ENCODE results near the gene ZSCAN9.

The ZSCAN9 gene

DNA sequence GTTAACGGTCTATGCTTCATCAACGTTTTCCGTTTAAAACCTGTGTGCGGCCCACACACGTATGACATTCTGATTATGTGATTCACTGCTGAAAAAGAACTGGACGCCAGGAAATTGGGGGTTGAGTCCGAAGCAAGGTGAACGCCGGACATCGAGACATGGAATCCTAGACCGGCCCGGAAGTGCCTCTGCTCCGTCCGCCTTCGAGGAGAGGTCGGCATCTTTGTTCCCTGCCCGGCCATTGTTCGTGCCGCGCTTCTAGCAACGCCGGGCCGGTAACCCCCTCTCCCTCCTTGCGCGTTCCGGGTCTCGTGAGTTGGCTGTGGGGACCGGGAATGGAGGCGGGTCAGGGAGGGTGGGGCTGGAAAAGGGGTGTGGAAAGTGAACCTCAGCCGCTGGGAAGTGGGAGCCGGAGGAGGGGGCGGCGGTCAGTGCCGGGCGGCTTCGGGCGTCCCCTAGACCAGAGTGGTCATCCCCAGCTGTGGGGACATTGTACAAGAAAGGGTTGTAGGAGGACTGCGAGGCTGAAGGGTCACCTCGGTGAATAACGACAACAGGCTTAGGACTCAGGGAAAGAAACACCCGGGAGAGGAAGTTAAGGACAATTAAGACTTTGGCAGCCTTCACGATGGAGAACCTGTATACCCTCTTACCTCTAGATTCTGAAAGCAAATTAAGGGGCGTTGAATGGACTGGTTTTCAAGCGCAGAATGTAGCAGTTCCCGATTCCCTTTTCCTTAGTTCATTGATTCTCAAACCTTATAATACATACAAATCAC lies at the start of gene ZSCAN9:
TSS of gene ZSCAN9 (plus strand) at position 220 of the 779 bp plus-strand sequence. CDS start 1,810 bp downstream, outside the sequence.
- H3K27me3 Mint-ChIP-seq = peaks cover 45% of the 10 kb centered on the region
- H3K9me3 Mint-ChIP-seq = no peaks in the 10 kb centered on the region
- peaks cover 11% of the 10 kb centered on the region for H3K4me1 Mint-ChIP-seq
- peak; percentile 84 for ATAC-seq (replicated peaks; ENCODE audit: extremely low read depth, poor library complexity, severe bottlenecking)
- peak within 1 kb of the TSS; percentile 42 for H3K27ac Mint-ChIP-seq (ENCODE audit: low read depth)
- peak in 1 of 2 donors; percentile 25 for DNase-seq (ENCODE audit: low spot score in 2 of 2)
- peak within 1 kb of the TSS; percentile 74 for H3K4me3 Mint-ChIP-seq
- peaks cover 3% of the 10 kb centered on the region for H3K36me3 Mint-ChIP-seq (ENCODE audit: insufficient read depth)

- H3K4me1 Mint-ChIP-seq = no peaks in the 10 kb centered on the region
- no peak overlapping the region for H3K4me3 Mint-ChIP-seq
- peaks cover 81% of the 10 kb centered on the region for H3K27me3 Mint-ChIP-seq
- DNase-seq (ENCODE audit: low spot score in 2 of 2) (no peak), ATAC-seq (replicated peaks; ENCODE audit: extremely low read depth, poor library complexity, severe bottlenecking) (no peak)
- H3K36me3 Mint-ChIP-seq (ENCODE audit: insufficient read depth) = no peaks in the 10 kb centered on the region
- no peaks in the 10 kb centered on the region for H3K9me3 Mint-ChIP-seq
- no peak overlapping the region for H3K27ac Mint-ChIP-seq (ENCODE audit: low read depth)
Observed at GRCh38 chr6:28176373-28176772, 48.7 kb upstream of the ZSCAN9 start.

DNA sequence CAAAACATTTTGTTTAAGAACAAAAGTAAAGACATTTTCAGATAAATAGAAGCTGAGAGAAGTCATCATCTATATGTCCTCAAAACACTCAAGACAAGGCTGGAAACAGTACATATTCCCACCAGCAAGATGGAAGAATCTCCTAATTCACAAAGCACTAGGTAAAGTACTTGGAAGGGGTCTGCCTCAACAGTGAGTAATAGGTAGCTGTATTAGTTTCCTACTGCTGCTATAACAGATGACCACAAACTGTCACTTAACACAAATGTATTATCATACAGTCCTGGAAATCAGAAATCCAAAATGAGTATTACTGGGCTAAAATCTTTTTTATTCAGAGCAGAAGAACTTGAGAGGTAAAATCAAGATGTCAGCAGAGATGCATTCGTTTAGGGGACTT lies 42.8 kb upstream of the ZSCAN9 start:
- no peak for DNase-seq (ENCODE audit: low spot score in 2 of 2)
- Mint-ChIP-seq H3K27me3 (peaks cover 38% of the 10 kb centered on the region), H3K4me1 (no peaks in the 10 kb centered on the region), H3K36me3 (ENCODE audit: insufficient read depth) (no peaks in the 10 kb centered on the region), H3K27ac (ENCODE audit: low read depth) (no peak overlapping the region), H3K4me3 (no peak overlapping the region), H3K9me3 (no peaks in the 10 kb centered on the region)
- no peak for ATAC-seq (replicated peaks; ENCODE audit: extremely low read depth, poor library complexity, severe bottlenecking)

DNA sequence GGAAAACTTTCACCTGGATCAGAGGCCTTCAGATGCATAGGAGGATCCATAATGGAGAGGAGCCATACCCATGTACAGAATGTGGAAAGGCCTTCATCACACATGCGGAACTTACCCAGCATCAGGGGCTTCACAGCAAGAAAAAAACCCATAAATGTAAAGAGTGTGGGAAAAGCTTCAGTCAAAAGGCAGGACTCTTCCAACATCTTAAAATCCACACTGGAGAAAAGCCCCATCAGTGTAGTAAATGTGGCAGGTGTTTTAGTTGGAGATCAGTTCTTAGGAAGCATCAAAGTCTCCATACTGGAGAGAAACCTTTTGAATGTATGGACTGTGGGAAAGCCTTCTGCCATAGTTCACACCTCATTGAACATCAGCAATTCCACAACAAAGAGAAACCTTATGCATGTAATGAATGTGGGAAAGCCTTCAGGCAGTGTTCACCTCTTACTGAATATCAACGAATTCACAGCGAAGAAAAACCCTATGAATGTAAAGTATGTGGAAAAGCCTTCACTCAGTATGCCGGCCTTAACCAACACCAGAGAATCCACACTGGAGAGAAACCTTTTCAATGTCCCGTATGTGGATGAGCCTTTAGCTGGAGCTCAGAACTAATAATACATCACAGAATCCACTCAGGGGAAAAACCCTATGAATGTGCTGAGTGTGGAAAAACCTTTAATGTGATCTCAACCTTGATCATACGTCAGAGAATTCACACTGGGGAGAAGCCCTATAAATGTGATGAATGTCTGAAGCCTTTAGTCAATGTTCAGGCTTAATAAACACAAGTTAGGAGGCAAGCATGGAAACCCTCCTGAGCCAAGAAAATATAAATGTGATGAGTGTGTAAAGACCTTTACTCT lies 36.7 kb upstream of the ZSCAN9 start:
- no peak overlapping the region for H3K4me3 Mint-ChIP-seq
- H3K36me3 Mint-ChIP-seq (ENCODE audit: insufficient read depth) = no peaks in the 10 kb centered on the region
- H3K9me3 Mint-ChIP-seq = peaks cover 18% of the 10 kb centered on the region
- no peak overlapping the region for H3K27ac Mint-ChIP-seq (ENCODE audit: low read depth)
- no peaks in the 10 kb centered on the region for H3K4me1 Mint-ChIP-seq
- DNase-seq (ENCODE audit: low spot score in 2 of 2) = no peak
- ATAC-seq (replicated peaks; ENCODE audit: extremely low read depth, poor library complexity, severe bottlenecking) = no peak
- H3K27me3 Mint-ChIP-seq = peaks cover 5% of the 10 kb centered on the region

- no peak for DNase-seq (ENCODE audit: low spot score in 2 of 2)
- peaks cover 66% of the 10 kb centered on the region for H3K27me3 Mint-ChIP-seq
- no peak for ATAC-seq (replicated peaks; ENCODE audit: extremely low read depth, poor library complexity, severe bottlenecking)
- H3K36me3 Mint-ChIP-seq (ENCODE audit: insufficient read depth) = no peaks in the 10 kb centered on the region
- H3K9me3 Mint-ChIP-seq = peaks cover 7% of the 10 kb centered on the region
- H3K27ac Mint-ChIP-seq (ENCODE audit: low read depth) = no peak overlapping the region
- no peaks in the 10 kb centered on the region for H3K4me1 Mint-ChIP-seq
- no peak overlapping the region for H3K4me3 Mint-ChIP-seq
Observed at GRCh38 chr6:28200020-28200419, 25.1 kb upstream of the ZSCAN9 start.

- H3K27me3 Mint-ChIP-seq = peaks cover 66% of the 10 kb centered on the region
- H3K4me3 Mint-ChIP-seq = no peak overlapping the region
- DNase-seq (ENCODE audit: low spot score in 2 of 2) (no peak), ATAC-seq (replicated peaks; ENCODE audit: extremely low read depth, poor library complexity, severe bottlenecking) (no peak)
- no peaks in the 10 kb centered on the region for H3K9me3 Mint-ChIP-seq
- no peak overlapping the region for H3K27ac Mint-ChIP-seq (ENCODE audit: low read depth)
- no peaks in the 10 kb centered on the region for H3K36me3 Mint-ChIP-seq (ENCODE audit: insufficient read depth)
- H3K4me1 Mint-ChIP-seq = peaks cover 10% of the 10 kb centered on the region
Observed at GRCh38 chr6:28203201-28203600, 21.9 kb upstream of the ZSCAN9 start.

DNA sequence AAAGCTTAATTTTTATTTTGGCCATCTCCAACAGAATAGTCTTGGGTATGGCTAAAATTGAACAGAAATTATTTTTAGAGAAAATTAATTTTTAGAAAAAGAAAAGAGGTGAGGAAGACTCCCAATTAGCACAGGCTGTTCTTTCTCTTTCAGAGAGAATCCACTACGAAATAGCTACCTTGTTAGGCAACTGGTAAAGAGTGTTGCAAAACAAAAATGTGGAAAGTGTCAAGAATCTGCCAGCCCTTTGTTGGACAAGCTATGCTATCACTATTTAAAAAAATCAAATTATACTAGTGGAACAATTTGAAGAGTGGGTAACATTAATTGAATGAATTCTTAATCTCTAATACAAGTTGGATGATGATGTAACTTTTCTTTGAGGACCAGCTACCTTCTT lies 19.2 kb upstream of the ZSCAN9 start:
- no peak for DNase-seq (ENCODE audit: low spot score in 2 of 2)
- Mint-ChIP-seq H3K4me3 (no peak overlapping the region), H3K27ac (ENCODE audit: low read depth) (no peak overlapping the region), H3K4me1 (peaks cover 14% of the 10 kb centered on the region), H3K36me3 (ENCODE audit: insufficient read depth) (no peaks in the 10 kb centered on the region), H3K27me3 (peaks cover 63% of the 10 kb centered on the region), H3K9me3 (no peaks in the 10 kb centered on the region)
- no peak for ATAC-seq (replicated peaks; ENCODE audit: extremely low read depth, poor library complexity, severe bottlenecking)

GRCh38 chr6:28206527-28206926 lies 18.5 kb upstream of the ZSCAN9 start:
- no peaks in the 10 kb centered on the region for H3K9me3 Mint-ChIP-seq
- no peaks in the 10 kb centered on the region for H3K36me3 Mint-ChIP-seq (ENCODE audit: insufficient read depth)
- H3K27ac Mint-ChIP-seq (ENCODE audit: low read depth) = no peak overlapping the region
- H3K27me3 Mint-ChIP-seq = peaks cover 69% of the 10 kb centered on the region
- no peak overlapping the region for H3K4me3 Mint-ChIP-seq
- DNase-seq (ENCODE audit: low spot score in 2 of 2) = no peak
- no peak for ATAC-seq (replicated peaks; ENCODE audit: extremely low read depth, poor library complexity, severe bottlenecking)
- peaks cover 15% of the 10 kb centered on the region for H3K4me1 Mint-ChIP-seq

- Mint-ChIP-seq H3K27me3 (peaks cover 74% of the 10 kb centered on the region), H3K27ac (ENCODE audit: low read depth) (no peak overlapping the region), H3K4me3 (peak overlapping the region; percentile 54), H3K4me1 (peaks cover 20% of the 10 kb centered on the region), H3K36me3 (ENCODE audit: insufficient read depth) (no peaks in the 10 kb centered on the region), H3K9me3 (no peaks in the 10 kb centered on the region)
- ATAC-seq (replicated peaks; ENCODE audit: extremely low read depth, poor library complexity, severe bottlenecking) (no peak), DNase-seq (ENCODE audit: low spot score in 2 of 2) (no peak)
Observed at GRCh38 chr6:28206928-28207509, 18.1 kb upstream of the ZSCAN9 start.

DNA sequence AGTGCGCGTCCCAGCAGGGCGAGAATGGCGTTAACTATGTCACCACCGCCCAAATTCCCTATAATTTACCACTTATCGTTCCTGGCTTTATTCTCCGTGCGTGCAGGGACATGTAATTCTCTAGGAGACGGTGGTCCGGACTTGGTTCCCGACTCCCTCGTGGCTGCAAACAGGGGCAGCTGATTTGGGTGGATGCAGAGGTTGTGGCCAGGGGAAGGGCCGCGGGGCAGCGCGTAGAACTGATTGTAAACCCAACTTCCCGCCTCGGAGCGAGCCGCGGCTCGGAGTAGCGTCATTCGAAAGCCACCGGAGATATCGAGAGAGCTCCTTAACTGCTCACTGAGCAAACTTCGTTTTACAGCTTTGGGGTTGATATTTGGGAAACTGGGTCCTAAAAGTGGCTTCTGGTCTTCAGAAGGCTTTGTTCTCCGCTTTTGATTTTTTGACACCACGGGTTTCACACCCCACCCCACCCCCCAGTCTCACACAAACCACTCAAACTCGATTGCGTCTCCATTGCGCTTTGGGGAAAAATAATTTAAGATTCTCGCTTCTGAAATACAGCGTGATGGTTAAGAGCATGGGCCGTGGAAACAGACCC lies 17.5 kb upstream of the ZSCAN9 start:
- DNase-seq (ENCODE audit: low spot score in 2 of 2) (no peak), ATAC-seq (replicated peaks; ENCODE audit: extremely low read depth, poor library complexity, severe bottlenecking) (no peak)
- H3K27me3 Mint-ChIP-seq = peaks cover 80% of the 10 kb centered on the region
- no peak overlapping the region for H3K27ac Mint-ChIP-seq (ENCODE audit: low read depth)
- H3K4me3 Mint-ChIP-seq = peak overlapping the region; percentile 54
- no peaks in the 10 kb centered on the region for H3K36me3 Mint-ChIP-seq (ENCODE audit: insufficient read depth)
- no peaks in the 10 kb centered on the region for H3K9me3 Mint-ChIP-seq
- peaks cover 26% of the 10 kb centered on the region for H3K4me1 Mint-ChIP-seq

- Mint-ChIP-seq H3K9me3 (no peaks in the 10 kb centered on the region), H3K27ac (ENCODE audit: low read depth) (no peak overlapping the region), H3K4me3 (peak overlapping the region; percentile 54), H3K36me3 (ENCODE audit: insufficient read depth) (peaks cover 2% of the 10 kb centered on the region), H3K4me1 (peaks cover 27% of the 10 kb centered on the region), H3K27me3 (peaks cover 86% of the 10 kb centered on the region)
- ATAC-seq (replicated peaks; ENCODE audit: extremely low read depth, poor library complexity, severe bottlenecking) (no peak), DNase-seq (ENCODE audit: low spot score in 2 of 2) (no peak)
Observed at GRCh38 chr6:28208111-28208659, 16.9 kb upstream of the ZSCAN9 start.

All from central memory CD8-positive, alpha-beta T cell (primary cell).